DND-41 (cell line): ENCODE data around the gene SUN5.

Experiments used
- CTCF ChIP-seq: IDR thresholded peaks from 2 replicates; pipeline ENCODE4 v1.5.1; 2012; ENCODE audit warnings: borderline replicate concordance, low read length, moderate library complexity, mild to moderate bottlenecking; ENCODE audit not compliant: poor library complexity, severe bottlenecking; ENCODE audit errors: extremely low read depth
- EZH2 ChIP-seq: IDR thresholded peaks from 3 replicates; pipeline ENCODE4 v1.6.1; 2012; ENCODE audit warnings: borderline replicate concordance, low read depth, mild to moderate bottlenecking, moderate library complexity, low read length, inconsistent platforms; ENCODE audit not compliant: severe bottlenecking

- TF ChIP-seq CTCF (no peak), EZH2 (no peak)
Observed at GRCh38 chr20:33015114-33015484, 10.9 kb upstream of the SUN5 start.
